ENCODE results near the gene CBLN1.

GRCh38 chr16:49282690-49283375, 1.2 kb upstream of the CBLN1 start:
- TF ChIP-seq MXI1 (conservative IDR thresholded peaks at IDR 0.05; ENCODE audit: poor library complexity, severe bottlenecking) (no peak), CTCF (IDR thresholded peaks at IDR 0.05; ENCODE audit: poor library complexity, severe bottlenecking) (no peak)

All from neural cell (in vitro differentiated cells).